Gastrocnemius medialis (tissue), 4 donors: ENCODE measurements around the gene SSC5D.
A peak's percentile ranks its signal among the peaks of the same experiment; 100 is the strongest.

Source experiments
- POLR2A ChIP-seq, 2 donors: fragments of 450-650 bp; IDR thresholded peaks; one replicate each; pipeline ENCODE4 v1.6.1; 2017; ENCODE audit warnings: antibody characterized with exemption in 2 of 2, mild to moderate bottlenecking in 2 of 2, moderate library complexity in 2 of 2
- TF ChIP-seq, protein P1 (sequence below), 5 experiments: fragments of 450-650 bp in 3 of 5; fragments of 200-600 bp in 2 of 5; sonication (generic) in 2 of 5; IDR thresholded peaks in 4 of 5; conservative IDR thresholded peaks in 1 of 5; 1 replicate in 4 of 5; 2 replicates in 1 of 5; pipeline ENCODE4 v1.5.1; 2016 to 2019; ENCODE audit warnings: antibody characterized with exemption in 5 of 5, mild to moderate bottlenecking in 3 of 5, moderate library complexity in 3 of 5

DNA sequence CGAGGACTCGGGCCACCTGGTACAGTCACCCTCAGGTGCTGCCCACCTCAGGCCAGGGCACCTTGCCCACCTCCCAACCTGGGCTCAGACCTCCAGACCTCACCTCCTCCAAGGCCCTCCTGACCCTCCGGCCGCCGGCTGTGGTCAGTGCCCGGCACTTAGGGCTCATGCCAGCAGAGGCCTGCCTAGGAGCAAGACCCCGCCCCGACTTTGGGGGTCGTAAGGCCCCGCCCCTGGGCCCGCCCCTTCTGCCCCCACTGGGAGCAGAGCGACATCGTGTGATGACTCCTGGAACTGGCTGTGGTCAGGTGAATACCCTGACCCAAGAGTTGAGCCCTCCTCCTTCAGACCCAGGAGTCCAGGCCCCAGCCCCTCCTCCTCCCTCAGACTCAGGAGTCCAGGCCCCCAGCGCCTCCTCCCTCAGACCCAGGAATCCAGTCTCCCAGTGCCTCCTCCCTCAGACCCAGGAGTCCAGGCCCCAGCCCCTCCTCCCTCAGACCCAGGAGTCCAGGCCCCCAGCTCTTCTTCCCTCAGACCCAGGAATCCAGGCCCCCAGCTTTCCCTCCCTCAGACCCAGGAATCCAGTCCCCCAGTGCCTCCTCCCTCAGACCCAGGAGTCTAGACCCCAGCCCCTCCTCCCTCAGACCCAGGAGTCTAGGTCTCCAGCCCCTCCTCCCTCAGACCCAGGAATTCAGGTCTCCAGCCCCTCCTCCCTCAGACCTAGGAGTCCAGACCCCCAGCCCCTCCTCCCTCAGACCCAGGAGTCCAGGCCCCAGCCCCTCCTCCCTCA lies 48.9 kb downstream of the SSC5D start, which contains the start of gene SBK2:
- TF ChIP-seq, protein P1, sequence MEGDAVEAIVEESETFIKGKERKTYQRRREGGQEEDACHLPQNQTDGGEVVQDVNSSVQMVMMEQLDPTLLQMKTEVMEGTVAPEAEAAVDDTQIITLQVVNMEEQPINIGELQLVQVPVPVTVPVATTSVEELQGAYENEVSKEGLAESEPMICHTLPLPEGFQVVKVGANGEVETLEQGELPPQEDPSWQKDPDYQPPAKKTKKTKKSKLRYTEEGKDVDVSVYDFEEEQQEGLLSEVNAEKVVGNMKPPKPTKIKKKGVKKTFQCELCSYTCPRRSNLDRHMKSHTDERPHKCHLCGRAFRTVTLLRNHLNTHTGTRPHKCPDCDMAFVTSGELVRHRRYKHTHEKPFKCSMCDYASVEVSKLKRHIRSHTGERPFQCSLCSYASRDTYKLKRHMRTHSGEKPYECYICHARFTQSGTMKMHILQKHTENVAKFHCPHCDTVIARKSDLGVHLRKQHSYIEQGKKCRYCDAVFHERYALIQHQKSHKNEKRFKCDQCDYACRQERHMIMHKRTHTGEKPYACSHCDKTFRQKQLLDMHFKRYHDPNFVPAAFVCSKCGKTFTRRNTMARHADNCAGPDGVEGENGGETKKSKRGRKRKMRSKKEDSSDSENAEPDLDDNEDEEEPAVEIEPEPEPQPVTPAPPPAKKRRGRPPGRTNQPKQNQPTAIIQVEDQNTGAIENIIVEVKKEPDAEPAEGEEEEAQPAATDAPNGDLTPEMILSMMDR (IDR thresholded peaks at IDR 0.05 in 4 of 5, conservative IDR thresholded peaks at IDR 0.05 in 1 of 5) = peak in 3 of 5 experiments; percentile 17 to 39 (median 33)
- TF ChIP-seq POLR2A (IDR thresholded peaks at IDR 0.05) = no peak
